Measurements from ENCODE around the gene TIMP2.
A peak's percentile ranks its signal among the peaks of the same experiment; 100 is the strongest.

The TIMP2 gene

DNA sequence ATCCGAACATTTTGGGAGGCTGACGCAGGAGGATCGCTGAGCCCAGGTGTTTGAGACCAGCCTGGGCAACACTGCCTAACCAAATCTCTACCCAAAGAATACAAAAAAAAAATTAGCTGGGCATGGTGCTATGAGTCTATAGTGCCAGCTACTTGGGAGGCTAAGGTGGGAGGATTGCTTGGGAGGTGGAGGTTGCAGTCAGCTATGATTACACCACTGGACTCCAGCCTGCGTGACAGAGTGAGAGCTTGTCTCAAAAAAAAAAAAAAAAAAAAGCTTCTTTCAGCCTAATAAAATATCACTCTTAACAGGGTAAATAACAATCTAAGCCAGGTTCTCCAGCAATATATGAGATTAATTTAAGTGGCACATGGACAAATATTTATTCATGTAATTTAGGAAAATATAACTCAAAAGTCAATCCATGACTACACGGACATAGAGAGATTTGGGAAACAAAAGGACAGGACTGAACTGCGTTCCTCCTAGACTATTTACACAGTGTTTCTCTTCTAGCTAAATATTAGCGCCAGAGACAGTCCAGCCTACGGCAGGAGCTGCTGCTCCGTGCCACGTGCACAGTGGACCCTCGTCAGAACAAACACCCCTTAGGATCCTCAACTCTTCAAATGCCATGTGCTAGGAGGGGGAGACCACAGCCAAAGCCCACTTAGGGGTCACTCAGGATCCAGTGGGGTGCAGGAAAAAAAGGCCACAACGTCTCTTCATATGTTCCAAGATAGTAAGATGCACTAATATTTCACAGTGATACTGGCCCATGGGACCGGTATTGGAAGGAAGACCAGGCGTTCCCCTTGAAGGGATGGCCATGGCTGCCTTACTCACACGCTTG, 93.3 kb downstream of the TIMP2 start:
- no peak overlapping the region for H3K4me3 ChIP-seq (ENCODE audit: low read length)
- DNase-seq (ENCODE audit: low read depth, low spot score), result no peak

DNA sequence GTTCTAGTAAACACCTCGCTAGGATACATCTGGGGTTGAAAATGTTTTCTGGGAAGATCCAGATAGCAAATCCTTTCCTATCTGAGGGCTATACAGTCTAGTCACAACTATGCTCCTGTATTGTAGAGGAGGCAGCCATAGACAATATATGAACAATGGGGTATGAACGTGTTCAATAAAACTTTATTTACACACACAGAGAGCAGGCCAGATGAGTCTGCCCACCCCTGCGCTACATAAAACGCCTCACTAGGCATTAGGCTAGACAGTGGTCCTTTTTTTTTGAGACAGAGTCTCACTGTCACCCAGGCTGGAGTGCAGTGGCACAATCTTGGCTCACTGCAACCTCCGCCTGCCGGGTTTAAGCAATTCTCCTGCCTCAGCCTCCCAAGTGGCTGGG, 95.7 kb downstream of the TIMP2 start:
- DNase-seq (ENCODE audit: low read depth, low spot score), result no peak
- H3K4me3 ChIP-seq (ENCODE audit: low read length), result no peak overlapping the region

DNA sequence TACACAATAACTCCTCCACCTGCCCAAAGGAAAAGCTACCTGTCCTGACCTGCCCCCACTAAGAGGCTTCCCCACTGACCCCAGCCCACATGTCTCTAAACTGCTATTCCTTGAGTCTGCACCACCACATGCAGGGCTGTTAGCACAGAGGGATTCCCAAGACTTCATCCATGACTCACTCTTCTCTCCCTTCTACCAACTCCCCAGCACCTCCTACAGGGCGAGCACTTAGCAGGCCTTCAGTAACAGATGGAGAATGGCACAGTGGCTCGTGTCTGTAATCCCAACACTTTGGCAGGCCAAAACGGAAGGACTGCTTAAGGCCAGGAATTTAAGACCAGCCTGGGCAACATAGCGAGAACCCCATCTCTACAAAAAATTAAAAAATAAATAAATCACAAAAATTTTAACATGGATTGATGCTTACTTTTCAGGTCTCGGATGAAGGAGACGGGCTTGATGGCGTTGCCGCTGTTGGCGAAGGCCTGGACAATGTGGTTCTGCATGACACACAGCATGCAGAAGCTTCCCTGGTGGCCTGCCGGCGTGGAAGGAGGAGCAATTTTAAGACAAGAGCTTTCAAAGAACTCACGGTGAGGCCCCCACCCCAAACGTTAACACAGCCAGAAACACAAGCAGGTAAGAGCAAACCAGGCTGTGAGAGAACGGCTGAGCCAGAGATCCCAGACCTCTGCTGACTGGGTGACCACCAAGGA, 96.6 kb downstream of the TIMP2 start:
- H3K4me3 ChIP-seq (ENCODE audit: low read length), result no peak overlapping the region
- no peak for DNase-seq (ENCODE audit: low read depth, low spot score)

DNA sequence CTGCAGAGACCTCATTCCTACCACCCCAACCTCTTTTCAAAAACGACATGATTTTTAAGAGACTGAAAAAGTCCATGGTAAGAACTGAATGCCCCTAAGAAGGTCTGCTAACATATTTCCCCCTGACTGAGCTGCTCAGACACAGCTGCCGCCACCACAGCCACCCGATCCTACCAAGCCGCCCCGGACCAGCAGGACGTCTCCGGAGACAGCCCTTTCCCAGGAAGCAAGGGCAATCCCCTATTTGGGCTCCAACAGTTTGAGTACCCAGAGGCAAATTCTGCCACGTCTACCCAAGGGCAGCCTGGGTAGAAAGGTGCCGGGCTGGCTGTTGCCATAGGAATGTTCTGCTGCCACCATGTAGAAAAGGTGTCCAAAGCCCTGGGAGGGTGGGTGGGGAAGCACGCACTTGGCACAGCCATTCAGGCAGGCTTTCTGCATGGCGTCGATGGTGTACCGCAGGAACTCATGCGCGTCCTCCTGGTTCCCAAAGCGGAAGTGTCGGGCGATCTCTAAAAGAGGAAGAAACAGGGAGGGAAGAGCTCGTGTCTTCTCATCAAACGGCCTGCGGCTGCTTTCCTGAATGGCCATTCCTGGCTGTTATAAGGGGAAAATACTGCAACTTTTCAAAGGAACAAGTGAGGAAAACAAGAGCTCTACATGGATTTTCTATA, 98.2 kb downstream of the TIMP2 start:
- DNase-seq (ENCODE audit: low read depth, low spot score), result no peak
- no peak overlapping the region for H3K4me3 ChIP-seq (ENCODE audit: low read length)

DNA sequence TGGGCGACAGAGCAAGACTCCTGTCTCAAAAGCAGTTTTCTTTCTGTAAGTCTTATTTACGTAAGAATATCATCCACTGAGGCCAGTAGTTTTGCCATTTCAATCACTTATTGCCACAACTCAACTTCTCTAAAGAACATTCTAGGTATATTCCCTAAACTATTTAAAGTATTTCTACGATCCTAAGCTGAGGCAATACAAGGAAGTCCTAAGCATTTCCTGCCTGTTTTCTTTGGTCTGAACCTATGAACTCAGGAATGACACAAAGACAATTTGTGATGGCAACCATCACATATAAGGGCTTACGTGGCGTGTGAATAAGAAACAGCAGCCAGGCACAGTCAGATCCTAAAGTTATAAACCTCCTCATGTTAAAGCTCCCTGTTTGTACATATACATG, 98.8 kb downstream of the TIMP2 start:
- no peak for DNase-seq (ENCODE audit: low read depth, low spot score)
- H3K4me3 ChIP-seq (ENCODE audit: low read length), result no peak overlapping the region

DNA sequence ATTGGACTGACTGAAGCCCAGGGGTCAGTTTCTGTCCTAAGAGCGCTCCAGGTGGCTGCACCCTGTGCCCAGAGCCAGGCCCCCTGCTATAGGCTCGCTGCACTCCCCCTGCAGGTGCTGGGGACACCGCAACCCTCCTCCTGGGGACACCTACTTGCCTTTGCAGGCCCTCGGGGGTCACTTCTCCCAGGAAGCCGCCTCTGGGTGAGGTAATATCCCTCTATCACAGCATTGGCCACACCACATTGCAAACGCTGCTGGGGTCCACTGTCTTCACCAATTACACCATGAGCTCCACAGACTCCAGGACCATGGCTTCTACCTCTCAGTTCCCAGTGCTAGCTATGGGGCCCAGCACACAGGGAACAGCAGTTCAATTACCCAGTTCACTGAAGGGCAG, 99.5 kb downstream of the TIMP2 start:
- no peak for DNase-seq (ENCODE audit: low read depth, low spot score)
- no peak overlapping the region for H3K4me3 ChIP-seq (ENCODE audit: low read length)

DNA sequence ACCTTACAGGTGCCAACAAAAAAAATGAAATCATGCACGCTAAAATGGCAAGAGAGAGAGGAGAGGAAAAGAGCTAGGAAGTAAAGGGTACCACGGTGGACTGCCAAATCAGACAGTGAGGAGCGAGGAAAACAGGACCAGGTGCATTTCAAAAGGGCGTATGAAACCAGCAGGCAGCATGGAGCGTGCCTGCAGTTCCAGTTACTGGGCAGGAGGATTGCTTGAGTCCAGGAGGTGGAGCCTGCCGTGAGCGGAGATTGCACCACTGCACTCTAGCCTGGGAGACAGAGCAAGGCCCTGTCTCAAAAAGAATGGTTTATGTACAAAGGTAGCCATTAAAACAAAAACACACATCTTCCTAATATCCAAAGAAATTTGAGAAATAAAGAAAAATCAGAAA, 100.9 kb downstream of the TIMP2 start:
- no peak for DNase-seq (ENCODE audit: low read depth, low spot score)
- H3K4me3 ChIP-seq (ENCODE audit: low read length), result no peak overlapping the region

DNA sequence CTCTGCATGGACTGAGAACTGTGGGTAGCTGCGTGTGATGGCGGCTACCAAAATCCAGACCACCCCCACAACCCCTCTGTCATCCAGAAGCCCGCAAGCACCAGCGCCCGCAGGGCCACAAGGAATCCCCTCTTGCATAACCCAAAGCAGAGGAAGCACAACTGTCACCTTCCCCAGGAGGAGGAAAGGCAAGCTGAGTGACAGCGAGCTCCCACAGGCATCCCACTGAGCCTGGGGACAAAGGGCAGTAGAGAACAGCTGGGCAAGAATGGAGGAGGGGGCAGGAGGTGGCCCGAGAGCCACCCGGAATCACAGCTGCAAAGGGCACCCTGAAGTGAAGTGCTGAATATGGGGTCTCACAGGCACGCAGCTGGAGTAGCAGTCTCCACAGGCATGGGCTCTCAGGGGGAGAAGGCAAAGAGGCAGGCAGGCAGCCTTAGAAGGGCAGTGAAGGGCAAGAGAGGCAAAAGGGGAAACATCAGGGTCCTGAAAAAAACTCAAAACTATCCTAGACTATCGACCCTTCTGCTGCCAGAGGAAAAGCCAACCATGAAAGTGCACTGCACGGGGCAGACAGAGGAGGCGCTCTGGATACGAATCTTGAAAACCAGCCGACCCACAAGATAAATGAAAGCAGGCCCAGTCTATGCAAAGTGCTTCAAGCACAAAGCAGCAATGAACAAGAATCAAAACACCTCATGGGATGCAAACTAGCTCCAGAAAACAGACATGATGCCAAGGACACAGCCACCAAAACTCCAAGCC, 101.7 kb downstream of the TIMP2 start:
- no peak overlapping the region for H3K4me3 ChIP-seq (ENCODE audit: low read length)
- no peak for DNase-seq (ENCODE audit: low read depth, low spot score)

DNA sequence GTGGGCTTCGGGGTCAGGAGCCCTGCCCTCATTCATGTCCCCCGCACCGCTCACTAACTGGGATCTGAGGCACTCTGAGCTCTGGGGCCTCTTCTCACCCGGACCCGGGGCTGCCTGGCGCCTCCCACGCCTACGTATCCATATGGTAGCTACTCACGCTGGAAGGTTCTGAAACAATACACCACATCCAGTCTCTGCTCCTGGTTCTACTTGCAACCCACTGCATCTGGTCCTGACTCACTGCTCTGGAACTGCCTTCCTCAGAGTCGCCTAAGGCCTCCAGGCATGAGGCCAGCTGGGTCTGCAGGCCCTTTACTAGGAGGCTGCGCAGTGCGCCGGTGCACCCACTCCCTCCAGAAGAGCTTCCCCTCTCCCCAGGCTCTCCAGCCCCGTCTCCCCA, 102.6 kb downstream of the TIMP2 start:
- H3K4me3 ChIP-seq (ENCODE audit: low read length), result no peak overlapping the region
- DNase-seq (ENCODE audit: low read depth, low spot score), result no peak

DNA sequence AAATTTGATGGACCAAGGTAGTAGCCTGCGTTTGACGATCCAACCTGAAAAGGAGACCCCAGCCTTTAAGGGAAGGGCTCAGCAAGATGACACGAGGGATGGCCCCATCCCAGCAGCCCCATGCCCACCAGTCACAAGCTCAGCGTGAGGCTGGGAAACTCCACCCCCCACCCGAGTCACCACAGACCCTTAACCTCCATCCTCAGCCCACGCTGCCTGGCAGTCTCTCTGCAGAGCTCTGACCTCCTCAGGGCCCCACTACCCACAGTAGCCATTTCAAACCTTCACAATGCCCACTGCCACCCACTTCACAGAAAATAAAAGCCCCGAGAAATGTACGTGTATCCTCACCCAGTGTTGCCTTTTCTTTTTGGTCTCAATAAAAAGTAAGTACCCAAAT, 103.2 kb downstream of the TIMP2 start:
- no peak overlapping the region for H3K4me3 ChIP-seq (ENCODE audit: low read length)
- no peak for DNase-seq (ENCODE audit: low read depth, low spot score)

DNA sequence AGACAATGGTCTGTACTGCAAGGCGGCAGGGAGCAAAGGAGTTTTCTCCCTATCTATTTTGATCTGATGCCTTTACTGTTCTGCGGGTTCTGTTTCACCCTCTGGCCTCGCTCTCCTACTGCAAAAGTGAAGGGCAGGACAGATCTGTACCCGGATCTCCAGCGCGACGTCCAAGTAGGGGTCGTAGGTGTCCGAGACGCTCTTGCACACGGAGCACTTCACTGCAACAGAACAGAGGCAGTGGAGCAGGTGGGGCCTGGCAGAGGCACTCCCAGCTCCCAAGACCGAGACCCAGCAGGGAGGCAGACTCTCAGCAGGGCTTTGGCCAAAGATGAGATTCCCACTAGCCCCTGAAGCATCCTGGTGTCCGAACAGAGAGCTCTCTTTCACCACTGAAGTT, 104.3 kb downstream of the TIMP2 start:
- DNase-seq (ENCODE audit: low read depth, low spot score), result no peak
- H3K4me3 ChIP-seq (ENCODE audit: low read length), result no peak overlapping the region

DNA sequence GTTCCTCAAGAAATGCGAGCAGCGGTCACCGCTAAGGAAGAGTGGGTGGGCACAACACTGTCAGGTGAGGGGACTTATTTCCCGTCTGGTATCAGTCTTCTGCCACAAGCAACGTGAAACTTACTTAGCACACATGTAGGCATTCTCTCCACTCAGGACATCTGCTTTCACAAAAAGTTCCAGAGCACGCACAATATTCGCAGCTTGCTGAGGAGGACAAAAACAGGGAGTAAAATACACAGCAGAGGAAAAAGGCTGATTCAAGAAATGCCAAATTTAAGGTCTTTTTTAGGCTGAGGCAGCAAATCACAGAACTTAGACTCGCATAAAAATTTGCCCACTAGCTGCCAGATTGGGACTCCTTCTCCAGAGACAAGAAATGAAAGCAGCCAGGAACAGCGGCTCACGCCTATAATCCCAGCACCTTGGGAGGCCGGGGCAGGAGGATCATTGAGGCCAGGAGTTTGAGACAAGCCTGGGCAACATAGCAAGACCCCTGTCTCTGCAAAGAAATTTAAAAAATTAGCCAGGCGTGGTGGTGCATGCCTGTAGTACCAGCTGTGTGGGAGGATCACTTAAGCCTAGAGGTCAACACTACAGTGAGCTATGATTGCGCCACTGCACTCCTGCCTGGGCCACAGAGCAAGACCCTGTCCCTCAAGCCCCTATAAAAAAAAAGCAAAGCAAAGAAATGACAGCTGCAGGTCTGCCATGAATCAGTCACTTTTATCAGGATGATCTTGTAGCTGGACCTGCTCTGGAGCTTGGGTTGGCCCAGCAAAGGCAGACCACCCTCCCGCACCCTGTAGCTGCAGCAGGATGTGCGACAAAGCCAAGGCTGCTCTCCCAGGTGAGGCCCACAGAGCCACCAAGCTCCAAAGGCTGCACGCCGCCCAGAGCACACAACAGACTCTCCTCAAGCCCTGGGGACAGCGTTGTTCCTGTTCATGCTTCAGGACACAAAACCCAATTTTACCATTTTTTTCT, 105.1 kb downstream of the TIMP2 start:
- no peak for DNase-seq (ENCODE audit: low read depth, low spot score)
- H3K4me3 ChIP-seq (ENCODE audit: low read length), result no peak overlapping the region

DNA sequence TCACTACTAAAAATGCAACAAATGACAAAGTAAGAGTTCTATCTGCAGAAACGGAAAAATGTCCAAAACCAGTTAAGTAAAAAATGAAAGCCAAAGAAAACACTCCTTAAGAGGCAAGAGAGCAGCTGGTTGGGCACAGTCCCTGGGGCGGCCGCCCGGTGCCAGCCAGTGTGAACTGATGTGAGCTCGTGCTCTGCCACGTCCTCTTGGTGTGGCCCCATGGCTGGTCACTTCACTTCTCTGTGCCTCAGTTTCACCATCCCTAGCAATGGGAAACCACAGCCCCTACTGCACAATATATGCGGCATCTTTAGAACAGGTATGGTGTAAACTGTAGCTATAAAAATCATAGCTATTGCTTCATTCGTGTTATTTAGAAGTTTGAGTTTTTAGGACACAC, 105.8 kb downstream of the TIMP2 start:
- no peak overlapping the region for H3K4me3 ChIP-seq (ENCODE audit: low read length)
- no peak for DNase-seq (ENCODE audit: low read depth, low spot score)

DNA sequence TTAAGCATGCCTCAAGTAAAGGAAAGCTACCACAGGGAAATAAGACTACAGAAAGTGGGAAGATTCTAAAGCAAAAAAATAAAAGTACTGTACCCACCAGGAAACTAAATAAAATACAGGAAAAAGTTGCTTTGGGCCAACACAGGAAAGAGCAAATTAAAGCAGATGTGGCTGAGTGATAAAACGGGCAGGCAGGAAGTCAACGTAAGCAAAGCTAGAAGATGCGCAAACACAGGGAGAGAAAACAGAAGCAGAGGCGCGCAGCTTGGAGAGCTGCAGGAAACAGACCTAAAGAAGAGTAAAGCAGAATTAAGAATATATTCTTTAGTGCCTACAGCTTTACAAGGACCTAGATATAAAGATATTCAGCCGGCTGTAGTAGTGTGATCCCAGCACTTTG, 106.3 kb downstream of the TIMP2 start:
- H3K4me3 ChIP-seq (ENCODE audit: low read length), result peak overlapping the region; percentile 13; the same call in 1 of the 2 replicates
- DNase-seq (ENCODE audit: low read depth, low spot score), result peak; percentile 91

DNA sequence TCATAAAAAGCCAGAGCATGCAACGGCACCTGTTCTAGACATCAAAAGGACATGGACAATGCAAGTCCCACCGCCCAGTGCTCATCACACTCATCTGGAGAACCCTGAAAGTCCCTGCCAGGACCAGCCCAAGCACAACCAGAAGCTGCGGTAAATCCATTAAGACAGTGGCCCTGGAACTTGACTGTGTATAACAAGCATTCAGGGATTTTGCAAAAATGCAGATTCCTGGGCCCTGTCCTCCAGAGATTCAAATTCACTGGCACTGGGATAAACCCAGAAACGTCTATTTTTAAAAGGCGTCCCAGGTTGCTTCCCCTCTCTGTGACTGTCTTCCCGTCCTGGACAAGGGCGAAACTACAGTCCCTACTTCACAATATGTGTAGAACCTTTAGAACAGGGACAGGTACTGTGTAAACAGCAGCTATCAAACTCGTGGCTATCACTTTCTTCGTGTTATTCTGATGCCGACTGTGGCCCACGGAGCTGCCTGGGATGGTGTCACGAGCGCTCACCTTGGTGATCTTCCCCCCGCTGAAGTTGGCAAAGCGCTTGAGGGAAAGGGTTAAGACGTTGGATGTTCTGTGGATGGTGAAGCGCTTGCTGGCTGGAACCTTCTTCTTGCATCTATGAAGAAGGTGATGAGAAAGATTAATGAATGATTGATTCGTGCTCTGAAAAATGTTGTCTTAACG, 106.9 kb downstream of the TIMP2 start:
- peak overlapping the region; percentile 13 for H3K4me3 ChIP-seq (ENCODE audit: low read length)
- DNase-seq (ENCODE audit: low read depth, low spot score), result no peak

DNA sequence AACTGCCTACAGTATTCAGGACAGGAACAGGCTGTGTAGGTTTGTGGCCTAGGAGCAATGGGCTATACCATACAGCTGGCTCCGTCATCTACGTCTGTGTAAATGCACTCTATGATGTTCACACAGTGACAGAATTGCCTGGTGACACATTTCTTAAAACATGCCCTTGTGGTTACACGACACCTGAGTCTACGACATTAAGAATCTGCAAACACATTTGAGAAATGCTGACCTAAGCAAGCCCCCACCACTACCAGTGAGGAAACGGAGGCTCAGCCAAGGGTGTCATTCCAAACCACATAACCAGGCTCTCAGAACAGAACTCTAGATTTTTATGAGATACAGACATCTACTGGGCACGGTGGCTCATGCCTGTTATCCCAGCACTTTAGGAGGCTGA, 108.1 kb downstream of the TIMP2 start:
- peak; percentile 93 for DNase-seq (ENCODE audit: low read depth, low spot score)
- no peak overlapping the region for H3K4me3 ChIP-seq (ENCODE audit: low read length)

DNA sequence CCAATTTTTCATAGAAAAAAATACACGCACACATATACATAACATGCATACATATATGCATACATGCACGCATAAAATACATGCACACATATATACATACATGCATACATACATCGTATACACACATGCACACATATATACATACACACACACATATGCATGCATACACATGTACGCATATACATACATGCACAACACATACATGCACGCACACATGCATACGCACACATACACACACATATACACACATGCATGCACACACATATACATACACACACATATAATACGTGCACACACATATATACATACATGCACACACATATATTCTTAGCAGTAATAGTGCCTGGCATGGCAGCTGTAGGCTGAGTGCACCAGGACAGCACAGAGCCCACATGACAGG, 109.5 kb downstream of the TIMP2 start:
- DNase-seq (ENCODE audit: low read depth, low spot score), result no peak
- no peak overlapping the region for H3K4me3 ChIP-seq (ENCODE audit: low read length)

DNA sequence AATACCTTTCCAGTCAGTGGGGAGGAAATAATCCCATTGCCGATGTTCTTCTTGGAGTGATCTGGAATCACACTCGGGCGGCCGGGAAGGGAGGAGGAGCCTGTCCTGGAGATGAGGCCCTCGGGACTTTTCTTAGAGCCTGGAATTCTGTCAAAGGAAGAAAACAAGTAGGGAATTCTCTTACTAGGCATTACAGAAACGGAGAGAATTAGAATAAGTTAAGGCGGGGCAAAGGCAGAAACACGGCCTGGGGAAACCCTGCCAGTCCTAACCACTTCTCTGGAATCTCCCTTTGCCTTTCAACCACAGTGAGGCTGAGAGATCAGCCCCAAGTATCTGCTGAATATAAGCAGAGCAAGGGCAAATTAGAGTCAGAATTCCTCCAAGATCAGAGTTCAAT, 112.3 kb downstream of the TIMP2 start:
- no peak overlapping the region for H3K4me3 ChIP-seq (ENCODE audit: low read length)
- no peak for DNase-seq (ENCODE audit: low read depth, low spot score)
